ENCODE results near the gene RPL4.

The RPL4 gene

DNA sequence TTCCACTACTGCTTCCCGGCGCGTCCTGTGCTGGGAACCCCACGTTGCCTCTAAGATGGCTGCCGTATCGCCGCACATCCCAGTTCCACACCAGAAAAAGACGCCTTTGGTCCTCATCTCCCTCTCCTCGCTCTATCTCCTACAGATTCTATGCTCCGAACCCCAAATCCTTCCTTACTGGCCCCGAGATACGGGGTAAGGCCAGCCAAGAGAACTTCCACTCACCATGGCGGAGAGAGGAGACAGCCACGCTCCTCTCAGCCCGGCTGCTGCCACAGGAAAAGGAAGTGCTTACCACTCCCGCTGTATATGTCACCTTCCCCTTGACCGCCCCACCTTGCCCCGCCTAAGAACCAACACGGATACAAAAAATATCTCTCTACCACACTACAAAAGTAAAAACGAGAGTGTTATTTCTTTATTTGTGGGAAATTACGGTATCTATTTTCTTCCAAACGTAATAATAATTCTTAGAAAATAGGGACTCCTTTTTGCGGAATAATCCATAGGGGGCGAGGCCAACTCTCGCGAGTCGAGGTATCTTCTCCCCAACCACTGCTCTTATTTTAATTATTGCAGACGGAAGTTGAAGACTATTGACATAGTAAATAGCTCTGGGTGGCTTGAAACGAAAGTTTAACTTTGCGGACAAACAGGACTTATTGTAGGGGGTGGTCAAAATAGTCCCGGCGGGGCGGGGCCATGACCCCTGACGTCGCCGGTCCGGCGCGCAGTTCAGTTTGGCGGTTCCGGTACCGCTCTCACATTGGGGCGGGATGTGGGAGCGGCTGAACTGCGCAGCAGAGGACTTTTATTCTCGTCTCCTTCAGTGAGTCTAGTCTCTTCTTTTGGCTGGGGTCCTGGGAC lies at the start of gene RPL4, which contains the start of gene ZWILCH:
TSS of gene RPL4 (minus strand) at position 293 of the 867 bp plus-strand sequence. CDS start at position 228, 65 bp downstream.
TSS of gene ZWILCH (plus strand) at position 764 of the 867 bp plus-strand sequence. CDS start at position 777, 13 bp downstream.
- peak within 1 kb of the TSS; percentile 89 to 93 for H3K27ac ChIP-seq (ENCODE audit: low read depth in 2 of 2, low read length in 2 of 2)
- H3K4me1 ChIP-seq (ENCODE audit: control insufficient read depth in 2 of 2, insufficient read depth in 2 of 2, low read length in 2 of 2) = peaks cover 21% of the 10 kb centered on the region in 2 donors
- peaks cover 32 to 34% of the 10 kb centered on the region in 2 donors for H3K36me3 ChIP-seq (ENCODE audit: control insufficient read depth in 2 of 2, insufficient read depth in 2 of 2, low read length in 2 of 2)
- H3K9me3 ChIP-seq (ENCODE audit: control insufficient read depth in 2 of 2, low read length in 2 of 2) = no peaks in the 10 kb centered on the region
- H3K4me3 ChIP-seq (ENCODE audit: low read length in 2 of 2) = peak within 1 kb of the TSS; percentile 100
- no peaks in the 10 kb centered on the region for H3K27me3 ChIP-seq (ENCODE audit: control insufficient read depth in 2 of 2, insufficient read depth in 2 of 2, low read length in 2 of 2)
- H3K9ac ChIP-seq (ENCODE audit: low read depth in 1 of 2, low read length in 2 of 2) = peak within 1 kb of the TSS; percentile 98 to 99

DNA sequence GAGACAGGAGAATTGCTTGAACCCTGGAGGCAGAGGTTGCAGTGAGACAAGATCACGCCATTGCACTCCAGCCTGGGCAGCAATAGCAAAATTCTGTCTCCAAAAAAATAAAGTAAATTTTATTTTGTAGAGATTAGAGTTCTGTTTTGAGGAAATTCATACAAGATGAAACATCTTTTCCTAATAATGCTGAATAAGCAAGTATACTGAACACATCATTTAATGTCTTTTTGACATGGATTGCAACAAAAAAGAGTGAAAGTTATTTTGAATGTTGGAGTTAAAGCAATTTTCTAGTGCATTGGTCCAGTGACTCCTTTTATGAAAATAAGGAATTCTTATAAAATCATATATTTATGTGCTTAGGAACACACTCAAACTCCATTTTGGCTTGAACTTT lies 40.6 kb upstream of the RPL4 start:
- Histone ChIP-seq H3K9ac (ENCODE audit: low read depth in 1 of 2, low read length in 2 of 2) (no peak overlapping the region), H3K27ac (ENCODE audit: low read depth in 2 of 2, low read length in 2 of 2) (no peak overlapping the region), H3K27me3 (ENCODE audit: control insufficient read depth in 2 of 2, insufficient read depth in 2 of 2, low read length in 2 of 2) (no peaks in the 10 kb centered on the region), H3K9me3 (ENCODE audit: control insufficient read depth in 2 of 2, low read length in 2 of 2) (no peaks in the 10 kb centered on the region), H3K4me1 (ENCODE audit: control insufficient read depth in 2 of 2, insufficient read depth in 2 of 2, low read length in 2 of 2) (no peaks in the 10 kb centered on the region), H3K36me3 (ENCODE audit: control insufficient read depth in 2 of 2, insufficient read depth in 2 of 2, low read length in 2 of 2) (peaks cover 0 to 6% of the 10 kb centered on the region in 2 donors), H3K4me3 (ENCODE audit: low read length in 2 of 2) (no peak overlapping the region)

DNA sequence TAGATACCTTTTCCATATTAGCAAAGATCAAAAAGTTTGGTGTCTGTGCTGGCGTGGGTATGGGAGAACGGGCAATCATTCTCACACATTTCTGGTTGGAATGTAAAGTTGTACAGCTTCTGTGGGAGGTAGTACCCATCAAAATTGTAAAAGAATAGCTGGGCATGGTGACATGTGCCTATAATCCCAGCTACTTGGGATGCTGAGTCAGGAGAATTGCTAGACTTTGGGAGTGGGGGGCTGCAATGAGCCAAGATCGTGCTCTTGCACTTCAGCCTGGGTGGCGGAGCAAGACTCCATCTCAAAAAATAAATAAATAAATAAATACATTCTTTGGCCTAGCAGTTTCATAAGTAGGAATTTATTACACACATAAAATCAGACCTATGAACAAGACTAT lies 38.2 kb upstream of the RPL4 start:
- Histone ChIP-seq H3K27ac (ENCODE audit: low read depth in 2 of 2, low read length in 2 of 2) (no peak overlapping the region), H3K4me1 (ENCODE audit: control insufficient read depth in 2 of 2, insufficient read depth in 2 of 2, low read length in 2 of 2) (no peaks in the 10 kb centered on the region), H3K36me3 (ENCODE audit: control insufficient read depth in 2 of 2, insufficient read depth in 2 of 2, low read length in 2 of 2) (peaks cover 4 to 6% of the 10 kb centered on the region in 2 donors), H3K27me3 (ENCODE audit: control insufficient read depth in 2 of 2, insufficient read depth in 2 of 2, low read length in 2 of 2) (no peaks in the 10 kb centered on the region), H3K9ac (ENCODE audit: low read depth in 1 of 2, low read length in 2 of 2) (no peak overlapping the region), H3K4me3 (ENCODE audit: low read length in 2 of 2) (no peak overlapping the region), H3K9me3 (ENCODE audit: control insufficient read depth in 2 of 2, low read length in 2 of 2) (no peaks in the 10 kb centered on the region)

DNA sequence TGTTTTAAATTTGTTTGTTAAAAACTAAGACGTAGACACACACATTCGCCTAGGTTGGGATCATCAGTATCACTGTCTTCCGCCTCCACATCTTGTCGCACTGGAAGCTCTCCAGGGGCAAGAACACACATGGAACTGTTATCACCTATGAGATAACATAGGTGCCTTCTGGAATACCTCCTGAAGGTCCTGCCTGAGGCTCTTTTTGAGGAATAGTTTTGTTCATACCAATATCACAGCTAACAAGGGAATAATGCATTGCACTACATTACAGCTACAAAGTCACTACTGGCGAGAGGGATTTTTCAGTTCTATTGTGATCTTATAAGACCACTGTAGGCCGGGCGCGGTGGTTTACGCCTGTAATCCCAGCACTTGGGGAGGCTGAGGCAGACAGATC lies 30.4 kb upstream of the RPL4 start:
- H3K36me3 ChIP-seq (ENCODE audit: control insufficient read depth in 2 of 2, insufficient read depth in 2 of 2, low read length in 2 of 2) = peaks cover 6 to 12% of the 10 kb centered on the region in 2 donors
- H3K9ac ChIP-seq (ENCODE audit: low read depth in 1 of 2, low read length in 2 of 2) = no peak overlapping the region
- H3K9me3 ChIP-seq (ENCODE audit: control insufficient read depth in 2 of 2, low read length in 2 of 2) = no peaks in the 10 kb centered on the region
- H3K27ac ChIP-seq (ENCODE audit: low read depth in 2 of 2, low read length in 2 of 2) = no peak overlapping the region
- H3K4me3 ChIP-seq (ENCODE audit: low read length in 2 of 2) = no peak overlapping the region
- no peaks in the 10 kb centered on the region for H3K27me3 ChIP-seq (ENCODE audit: control insufficient read depth in 2 of 2, insufficient read depth in 2 of 2, low read length in 2 of 2)
- no peaks in the 10 kb centered on the region for H3K4me1 ChIP-seq (ENCODE audit: control insufficient read depth in 2 of 2, insufficient read depth in 2 of 2, low read length in 2 of 2)

DNA sequence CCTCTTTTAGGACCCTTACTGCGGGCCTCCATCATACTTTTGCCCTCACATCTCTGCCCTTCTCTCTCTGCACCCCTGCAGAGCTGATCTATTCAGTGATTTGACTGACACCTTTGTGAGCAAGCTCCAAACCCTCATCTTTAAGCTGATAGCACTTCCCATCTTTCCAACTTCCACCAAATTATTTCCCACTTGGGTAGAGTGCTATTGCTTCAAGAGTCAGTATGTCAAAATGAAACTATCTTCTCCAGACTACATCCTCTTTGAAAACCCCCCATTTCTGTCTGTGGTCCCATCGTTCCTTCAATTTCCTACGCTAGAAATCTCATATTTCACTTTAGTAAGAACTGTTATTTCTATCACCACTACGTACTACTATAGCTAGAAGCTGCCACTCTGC lies 20.2 kb upstream of the RPL4 start:
- no peak overlapping the region for H3K9ac ChIP-seq (ENCODE audit: low read depth in 1 of 2, low read length in 2 of 2)
- no peak overlapping the region for H3K27ac ChIP-seq (ENCODE audit: low read depth in 2 of 2, low read length in 2 of 2)
- H3K36me3 ChIP-seq (ENCODE audit: control insufficient read depth in 2 of 2, insufficient read depth in 2 of 2, low read length in 2 of 2) = peaks cover 3 to 9% of the 10 kb centered on the region in 2 donors
- no peak overlapping the region for H3K4me3 ChIP-seq (ENCODE audit: low read length in 2 of 2)
- H3K9me3 ChIP-seq (ENCODE audit: control insufficient read depth in 2 of 2, low read length in 2 of 2) = no peaks in the 10 kb centered on the region
- no peaks in the 10 kb centered on the region for H3K27me3 ChIP-seq (ENCODE audit: control insufficient read depth in 2 of 2, insufficient read depth in 2 of 2, low read length in 2 of 2)
- H3K4me1 ChIP-seq (ENCODE audit: control insufficient read depth in 2 of 2, insufficient read depth in 2 of 2, low read length in 2 of 2) = no peaks in the 10 kb centered on the region

DNA sequence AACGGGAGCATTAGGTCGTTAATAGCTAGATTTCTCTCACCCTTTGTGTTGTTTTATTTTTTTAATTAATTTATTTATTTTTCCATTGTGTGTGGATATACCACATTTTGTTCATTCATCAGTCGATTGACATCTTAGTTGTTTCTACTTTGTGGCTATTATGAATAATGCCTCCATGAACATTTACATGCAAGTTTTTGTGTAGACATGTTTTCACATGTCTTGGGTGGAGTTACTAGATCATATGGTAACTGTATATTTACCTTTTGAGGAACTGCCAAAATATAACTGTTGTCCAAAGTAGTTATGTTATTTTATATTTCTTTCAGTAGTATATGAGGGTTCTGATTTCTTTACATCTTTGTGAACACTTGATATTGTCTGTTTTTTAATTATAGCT lies 19.3 kb upstream of the RPL4 start:
- Histone ChIP-seq H3K27ac (ENCODE audit: low read depth in 2 of 2, low read length in 2 of 2) (no peak overlapping the region), H3K4me1 (ENCODE audit: control insufficient read depth in 2 of 2, insufficient read depth in 2 of 2, low read length in 2 of 2) (no peaks in the 10 kb centered on the region), H3K9me3 (ENCODE audit: control insufficient read depth in 2 of 2, low read length in 2 of 2) (no peaks in the 10 kb centered on the region), H3K4me3 (ENCODE audit: low read length in 2 of 2) (no peak overlapping the region), H3K27me3 (ENCODE audit: control insufficient read depth in 2 of 2, insufficient read depth in 2 of 2, low read length in 2 of 2) (no peaks in the 10 kb centered on the region), H3K9ac (ENCODE audit: low read depth in 1 of 2, low read length in 2 of 2) (no peak overlapping the region), H3K36me3 (ENCODE audit: control insufficient read depth in 2 of 2, insufficient read depth in 2 of 2, low read length in 2 of 2) (peaks cover 3 to 5% of the 10 kb centered on the region in 2 donors)

DNA sequence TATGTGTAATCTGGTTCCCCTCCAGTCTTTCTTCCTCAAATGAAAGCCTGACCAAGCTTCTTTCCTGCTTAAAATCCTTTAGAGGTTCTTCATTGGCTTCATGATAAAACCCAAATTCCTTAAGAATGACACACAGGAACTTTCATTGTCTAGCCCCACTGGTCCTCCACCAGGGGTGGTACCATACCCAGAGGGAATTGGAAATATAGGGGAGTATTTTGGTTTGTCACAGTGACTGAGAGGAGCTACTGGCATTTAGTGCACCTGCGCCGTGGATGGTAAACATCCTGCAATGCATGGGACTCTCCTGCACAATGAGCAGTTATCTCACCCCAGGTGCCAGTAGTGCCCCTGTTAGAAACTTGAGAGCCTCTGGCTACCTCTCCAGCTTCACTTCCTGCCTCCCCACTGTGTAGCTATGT lies 11.3 kb upstream of the RPL4 start:
- Histone ChIP-seq H3K27ac (ENCODE audit: low read depth in 2 of 2, low read length in 2 of 2) (no peak overlapping the region), H3K4me3 (ENCODE audit: low read length in 2 of 2) (no peak overlapping the region), H3K36me3 (ENCODE audit: control insufficient read depth in 2 of 2, insufficient read depth in 2 of 2, low read length in 2 of 2) (peaks cover 8 to 13% of the 10 kb centered on the region in 2 donors), H3K9me3 (ENCODE audit: control insufficient read depth in 2 of 2, low read length in 2 of 2) (no peaks in the 10 kb centered on the region), H3K9ac (ENCODE audit: low read depth in 1 of 2, low read length in 2 of 2) (no peak overlapping the region), H3K27me3 (ENCODE audit: control insufficient read depth in 2 of 2, insufficient read depth in 2 of 2, low read length in 2 of 2) (no peaks in the 10 kb centered on the region), H3K4me1 (ENCODE audit: control insufficient read depth in 2 of 2, insufficient read depth in 2 of 2, low read length in 2 of 2) (no peaks in the 10 kb centered on the region)

DNA sequence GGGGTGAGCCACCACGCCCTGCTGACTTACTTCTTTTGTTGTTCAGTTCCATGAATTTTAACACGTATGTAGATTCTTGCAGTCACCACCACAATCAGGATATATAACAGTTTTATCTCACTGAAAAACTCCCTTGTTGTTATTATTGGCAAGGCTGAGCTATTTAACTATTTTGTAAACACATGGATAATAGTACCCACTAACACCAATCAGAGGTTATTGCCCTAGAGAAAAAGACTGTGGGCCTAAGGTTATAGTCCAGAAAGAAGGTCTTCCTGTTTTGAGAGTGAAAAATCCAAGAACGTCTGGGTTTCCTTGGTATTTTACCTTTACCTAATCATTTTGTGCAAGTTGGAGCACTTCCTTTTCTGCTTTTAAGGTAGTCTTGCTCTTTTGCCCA lies 9.9 kb upstream of the RPL4 start:
- no peaks in the 10 kb centered on the region for H3K4me1 ChIP-seq (ENCODE audit: control insufficient read depth in 2 of 2, insufficient read depth in 2 of 2, low read length in 2 of 2)
- no peaks in the 10 kb centered on the region for H3K27me3 ChIP-seq (ENCODE audit: control insufficient read depth in 2 of 2, insufficient read depth in 2 of 2, low read length in 2 of 2)
- no peak overlapping the region for H3K27ac ChIP-seq (ENCODE audit: low read depth in 2 of 2, low read length in 2 of 2)
- H3K9me3 ChIP-seq (ENCODE audit: control insufficient read depth in 2 of 2, low read length in 2 of 2) = no peaks in the 10 kb centered on the region
- no peak overlapping the region for H3K9ac ChIP-seq (ENCODE audit: low read depth in 1 of 2, low read length in 2 of 2)
- peaks cover 8 to 13% of the 10 kb centered on the region in 2 donors for H3K36me3 ChIP-seq (ENCODE audit: control insufficient read depth in 2 of 2, insufficient read depth in 2 of 2, low read length in 2 of 2)
- no peak overlapping the region for H3K4me3 ChIP-seq (ENCODE audit: low read length in 2 of 2)

DNA sequence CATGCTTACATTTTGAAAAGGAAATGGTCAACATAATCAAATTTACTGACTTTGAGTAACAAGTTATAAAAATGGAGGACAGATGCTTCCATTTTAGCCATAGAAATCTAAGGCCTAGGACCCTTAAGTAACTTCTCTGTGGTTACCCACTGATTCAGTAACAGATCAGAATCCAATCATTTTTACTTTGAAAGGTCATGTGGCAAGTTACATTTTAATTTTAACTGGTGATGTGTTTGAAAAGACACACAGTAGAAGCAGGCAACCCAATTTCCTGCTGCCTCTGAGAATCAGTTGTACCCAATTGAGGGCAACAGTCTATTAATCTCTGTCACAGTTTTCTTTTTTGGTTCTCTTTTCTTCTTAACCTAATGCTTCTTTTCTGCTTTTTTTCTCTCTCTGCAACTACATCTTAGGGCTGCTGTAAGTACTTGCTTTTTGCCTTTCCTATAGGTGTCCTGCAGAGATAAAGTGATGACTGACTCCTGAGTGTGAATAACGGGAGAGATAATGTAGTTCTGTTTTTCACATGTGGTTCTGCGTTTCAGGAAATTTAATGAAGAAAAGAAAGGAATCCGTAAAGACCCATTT lies 3.7 kb upstream of the RPL4 start:
- Histone ChIP-seq H3K4me1 (ENCODE audit: control insufficient read depth in 2 of 2, insufficient read depth in 2 of 2, low read length in 2 of 2) (peaks cover 13 to 14% of the 10 kb centered on the region in 2 donors), H3K9me3 (ENCODE audit: control insufficient read depth in 2 of 2, low read length in 2 of 2) (no peaks in the 10 kb centered on the region), H3K36me3 (ENCODE audit: control insufficient read depth in 2 of 2, insufficient read depth in 2 of 2, low read length in 2 of 2) (no peaks in the 10 kb centered on the region), H3K27me3 (ENCODE audit: control insufficient read depth in 2 of 2, insufficient read depth in 2 of 2, low read length in 2 of 2) (no peaks in the 10 kb centered on the region), H3K4me3 (ENCODE audit: low read length in 2 of 2) (no peak overlapping the region), H3K27ac (ENCODE audit: low read depth in 2 of 2, low read length in 2 of 2) (no peak overlapping the region), H3K9ac (ENCODE audit: low read depth in 1 of 2, low read length in 2 of 2) (no peak overlapping the region)

DNA sequence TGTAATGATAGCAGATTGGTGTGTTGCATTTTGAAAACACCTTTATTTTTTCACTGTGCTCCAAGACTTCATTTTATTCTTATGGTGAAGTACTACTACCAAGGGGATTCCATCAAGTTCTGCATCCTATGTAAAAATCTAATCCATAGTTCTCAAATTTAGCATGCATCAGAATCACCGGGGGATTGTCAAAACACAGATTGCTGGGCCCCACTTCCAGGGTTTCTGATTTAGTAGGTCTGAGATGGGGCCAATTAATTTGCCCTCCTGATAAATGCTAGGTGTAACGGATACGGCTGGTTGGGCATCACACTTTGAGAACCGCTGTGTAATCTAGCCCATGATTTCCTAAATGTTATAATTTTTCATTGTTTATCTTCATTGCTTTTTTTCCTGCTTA lies 1.2 kb upstream of the RPL4 start:
- Histone ChIP-seq H3K27ac (ENCODE audit: low read depth in 2 of 2, low read length in 2 of 2) (peak overlapping the region; percentile 89 to 93), H3K9ac (ENCODE audit: low read depth in 1 of 2, low read length in 2 of 2) (peak overlapping the region; percentile 98 to 99), H3K9me3 (ENCODE audit: control insufficient read depth in 2 of 2, low read length in 2 of 2) (no peaks in the 10 kb centered on the region), H3K4me1 (ENCODE audit: control insufficient read depth in 2 of 2, insufficient read depth in 2 of 2, low read length in 2 of 2) (peaks cover 21% of the 10 kb centered on the region in 2 donors), H3K36me3 (ENCODE audit: control insufficient read depth in 2 of 2, insufficient read depth in 2 of 2, low read length in 2 of 2) (peaks cover 22 to 24% of the 10 kb centered on the region in 2 donors), H3K27me3 (ENCODE audit: control insufficient read depth in 2 of 2, insufficient read depth in 2 of 2, low read length in 2 of 2) (no peaks in the 10 kb centered on the region), H3K4me3 (ENCODE audit: low read length in 2 of 2) (peak overlapping the region; percentile 100)
